Astrocyte of the spinal cord (primary cell): ENCODE measurements around the gene RFNG.
A peak's percentile ranks its signal among the peaks of the same experiment; 100 is the strongest.

Experiments used
- DNase-seq: peaks from one replicate; pipeline ENCODE4 v3.0.0; 2011; ENCODE audit warnings: low read depth, low spot score
- H3K4me3 ChIP-seq: 2 replicates; pipeline ENCODE4 v1.5.1; 2011; ENCODE audit warnings: low read depth, mild to moderate bottlenecking, low read length, moderate library complexity
- CTCF ChIP-seq: IDR thresholded peaks from 2 replicates; pipeline ENCODE4 v1.5.1; 2012; ENCODE audit warnings: low read depth, mild to moderate bottlenecking, low read length, inconsistent platforms
- in situ Hi-C: cut with HindIII; loops from 2 replicates; pipeline ENCODE4 v1.10.0; 2017; ENCODE audit warnings: low sequenced_read_pairs

The RFNG gene

GRCh38 chr17:82053130-82053529, 1.5 kb upstream of the RFNG start:
- DNase-seq: no peak
- peak overlapping the region; percentile 76 for H3K4me3 ChIP-seq
- in situ Hi-C loops: no loop called here
- TF ChIP-seq CTCF: no peak

GRCh38 chr17:82052638-82053059, 1.0 kb upstream of the RFNG start:
- peak overlapping the region; percentile 76 for H3K4me3 ChIP-seq
- in situ Hi-C loops: no loop called here
- no peak for DNase-seq
- no peak for TF ChIP-seq CTCF

GRCh38 chr17:82050761-82051641, 610 bp downstream of the RFNG start:
- in situ Hi-C loops: no loop called here
- H3K4me3 ChIP-seq: peak overlapping the region; percentile 76
- no peak for DNase-seq
- no peak for TF ChIP-seq CTCF

DNA sequence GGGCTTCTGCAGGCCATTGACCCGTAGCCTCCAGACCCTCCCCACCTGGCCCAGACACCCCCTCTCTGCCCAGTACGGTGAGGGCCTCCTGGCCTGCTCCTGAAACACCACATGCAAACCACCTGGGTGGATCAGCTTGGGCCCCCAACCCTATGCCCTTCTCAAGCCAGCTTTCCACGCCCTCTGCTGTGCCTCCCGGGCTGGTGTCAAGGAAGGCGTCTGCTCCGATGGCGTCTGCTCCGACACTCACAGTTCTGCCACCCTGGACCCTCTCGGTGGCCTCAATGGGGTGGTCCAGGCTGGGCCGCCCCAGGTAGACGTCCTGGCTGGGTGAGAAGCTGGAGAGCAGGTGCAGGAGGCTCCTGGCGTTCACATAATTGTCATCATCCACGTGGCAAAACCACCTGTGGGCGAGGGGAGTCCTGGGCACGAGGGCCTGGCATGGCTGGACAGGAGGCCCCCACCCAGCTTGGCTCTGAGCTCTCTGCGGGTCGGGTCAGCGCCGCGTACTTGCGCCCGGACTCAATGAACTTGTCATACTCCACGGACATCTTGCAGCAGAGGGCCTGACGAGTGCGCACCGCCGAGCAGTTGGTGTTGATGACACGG, 1.4 kb downstream of the RFNG start:
- no peak for TF ChIP-seq CTCF
- in situ Hi-C loops: no loop called here
- DNase-seq: no peak
- H3K4me3 ChIP-seq: peak overlapping the region; percentile 76

DNA sequence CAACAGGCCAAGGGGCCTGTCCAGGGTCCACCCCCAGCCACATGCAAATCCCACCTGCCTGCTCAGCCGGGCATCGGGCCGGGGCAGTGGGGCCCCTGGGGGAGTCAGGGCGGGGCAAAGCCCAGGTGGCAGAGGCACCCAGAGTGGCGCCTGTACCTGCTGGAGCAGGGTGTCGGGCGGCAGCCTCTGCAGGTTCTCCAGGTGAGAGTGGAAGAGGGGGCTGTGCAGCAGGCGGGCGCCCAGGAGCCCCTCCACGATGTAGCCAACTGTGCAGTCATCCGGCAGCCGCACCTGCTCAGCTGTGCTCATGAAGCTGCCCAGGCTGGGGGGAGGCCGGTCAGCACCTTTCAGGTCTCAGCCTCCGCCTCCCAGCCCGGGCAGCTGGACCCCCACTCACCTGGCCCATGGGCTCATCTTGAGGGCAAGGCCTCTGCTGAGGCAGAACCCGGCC, 2.1 kb downstream of the RFNG start:
- TF ChIP-seq CTCF: no peak
- in situ Hi-C loops: no loop called here
- no peak for DNase-seq
- no peak overlapping the region for H3K4me3 ChIP-seq

DNA sequence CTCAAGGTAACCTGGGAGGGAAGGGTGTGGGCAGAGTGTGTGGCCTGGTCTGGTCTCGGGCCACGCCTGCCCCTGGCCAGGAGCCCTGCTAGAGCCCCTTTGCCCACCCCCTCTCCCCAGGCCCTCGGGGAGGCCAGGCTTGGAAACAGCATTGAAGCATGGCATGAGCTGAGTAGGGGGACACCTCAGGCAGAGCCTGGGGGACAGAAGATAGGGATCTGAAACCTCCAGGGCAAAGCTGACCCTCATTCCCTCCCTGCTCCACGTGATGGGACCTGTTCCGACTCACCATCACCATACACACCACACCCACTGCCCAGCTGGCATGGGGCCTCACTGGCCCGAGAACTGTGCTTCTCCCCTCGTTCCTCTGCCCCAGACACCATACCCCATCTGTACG, 2.5 kb downstream of the RFNG start:
- no peak overlapping the region for H3K4me3 ChIP-seq
- TF ChIP-seq CTCF: no peak
- DNase-seq: no peak
- in situ Hi-C loops: no loop called here
